Activated naive CD4-positive, alpha-beta T cell (primary cell): ENCODE results near the gene SSR4.

Source experiments
- DNase-seq, 4 experiments: peaks; one replicate each; lab custom pipeline; 2025; lab: John Stamatoyannopoulos, UW

SSR4 gene

DNA sequence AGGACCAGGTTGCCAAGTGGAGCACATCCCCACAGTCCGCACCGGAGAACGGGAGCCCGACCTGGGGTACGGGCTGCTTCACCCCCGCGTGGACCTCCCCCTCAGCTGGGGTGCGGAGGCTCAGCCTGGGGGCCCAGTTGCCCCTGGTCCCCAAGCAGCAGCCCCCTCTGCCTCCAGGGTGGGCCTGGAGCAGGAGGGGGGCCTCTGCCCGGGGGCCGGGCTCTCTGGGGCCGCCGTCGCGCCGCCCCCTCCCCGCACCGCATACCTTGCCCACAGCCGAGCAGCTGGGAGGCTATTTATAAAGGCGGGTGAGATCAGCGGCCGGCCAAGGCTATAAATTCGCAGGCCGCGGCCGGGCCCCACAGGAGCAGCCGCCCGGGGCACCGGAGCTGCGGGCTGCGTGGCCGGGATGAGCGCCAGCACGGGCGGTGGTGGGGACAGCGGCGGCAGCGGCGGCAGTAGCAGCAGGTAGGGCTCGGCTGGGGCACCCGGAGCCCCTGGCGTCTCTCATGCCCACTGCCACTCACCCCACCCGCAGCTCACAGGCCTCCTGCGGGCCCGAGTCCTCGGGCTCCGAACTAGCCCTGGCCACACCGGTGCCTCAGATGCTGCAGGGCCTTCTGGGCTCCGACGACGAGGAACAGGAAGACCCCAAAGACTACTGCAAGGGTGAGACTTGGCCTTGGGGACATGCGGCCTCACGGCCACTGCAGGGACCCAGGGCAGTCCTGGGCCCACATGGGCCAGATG is 13.6 kb upstream of the SSR4 start, which contains the start of gene SRPK3:
SRPK3 (plus strand) TSS at position 364 of the 750 bp plus-strand sequence; CDS start at position 410, 46 bp downstream.
- no peak for DNase-seq

DNA sequence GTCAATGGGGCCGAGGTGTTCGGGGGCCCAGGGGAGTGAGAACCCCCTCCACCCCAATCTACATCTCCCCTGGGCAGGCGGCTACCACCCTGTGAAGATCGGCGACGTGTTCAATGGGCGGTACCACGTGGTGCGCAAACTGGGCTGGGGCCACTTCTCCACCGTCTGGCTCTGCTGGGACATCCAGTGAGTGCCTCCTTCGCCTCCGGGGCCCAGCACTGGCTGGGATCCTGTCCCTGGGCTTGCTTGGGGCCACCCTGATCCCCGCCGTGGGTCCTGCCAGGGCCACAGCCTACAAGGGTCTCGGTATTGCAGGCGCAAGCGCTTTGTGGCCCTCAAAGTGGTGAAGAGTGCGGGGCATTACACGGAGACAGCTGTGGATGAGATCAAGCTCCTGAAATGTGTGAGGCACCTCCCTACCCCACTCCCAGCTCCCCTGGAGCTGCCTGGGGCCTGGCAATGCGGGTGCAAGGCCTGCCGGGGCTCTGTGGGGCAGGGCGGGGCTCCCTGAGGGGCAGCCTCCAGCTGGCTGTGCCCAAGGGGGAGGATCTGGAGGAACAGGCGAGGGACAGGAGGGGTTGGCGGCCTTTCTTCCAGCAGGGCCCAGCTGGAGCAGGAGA is 12.9 kb upstream of the SSR4 start:
- no peak for DNase-seq

DNA sequence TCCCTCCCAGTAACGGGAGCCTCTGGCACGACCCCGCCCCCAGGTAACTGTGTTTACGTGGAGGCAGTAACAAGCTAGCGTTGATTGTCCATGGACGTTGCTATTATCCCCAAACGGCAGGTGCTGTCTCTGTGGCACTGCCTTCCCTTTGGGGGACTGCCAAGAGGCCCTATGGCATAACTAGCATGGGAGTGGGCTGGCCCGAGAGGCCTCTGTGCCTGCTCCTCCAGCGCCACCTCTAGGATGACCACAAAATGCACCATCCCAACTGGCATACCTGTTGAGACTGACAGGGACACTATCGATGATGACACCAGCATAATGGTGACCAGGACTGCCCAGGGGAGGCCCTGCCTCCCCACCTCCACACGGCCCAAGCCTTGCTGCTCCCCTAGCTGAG is 12.2 kb upstream of the SSR4 start:
- DNase-seq = no peak

DNA sequence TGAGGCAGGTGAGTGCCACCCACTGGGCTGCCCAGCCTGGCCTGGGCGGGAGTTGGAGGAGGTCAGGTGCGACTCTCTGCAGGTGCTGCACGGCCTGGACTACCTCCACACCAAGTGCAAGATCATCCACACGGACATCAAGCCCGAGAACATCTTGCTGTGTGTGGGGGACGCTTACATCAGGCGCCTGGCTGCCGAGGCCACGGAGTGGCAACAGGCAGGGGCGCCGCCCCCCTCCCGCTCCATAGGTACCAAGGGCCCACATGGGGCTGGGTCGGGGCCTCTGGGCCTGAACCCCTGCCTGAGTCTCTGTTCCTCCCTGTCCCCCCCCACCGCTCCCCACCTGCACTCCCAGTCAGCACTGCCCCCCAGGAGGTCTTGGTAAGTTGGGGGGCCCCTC is 11.6 kb upstream of the SSR4 start:
- DNase-seq = no peak

DNA sequence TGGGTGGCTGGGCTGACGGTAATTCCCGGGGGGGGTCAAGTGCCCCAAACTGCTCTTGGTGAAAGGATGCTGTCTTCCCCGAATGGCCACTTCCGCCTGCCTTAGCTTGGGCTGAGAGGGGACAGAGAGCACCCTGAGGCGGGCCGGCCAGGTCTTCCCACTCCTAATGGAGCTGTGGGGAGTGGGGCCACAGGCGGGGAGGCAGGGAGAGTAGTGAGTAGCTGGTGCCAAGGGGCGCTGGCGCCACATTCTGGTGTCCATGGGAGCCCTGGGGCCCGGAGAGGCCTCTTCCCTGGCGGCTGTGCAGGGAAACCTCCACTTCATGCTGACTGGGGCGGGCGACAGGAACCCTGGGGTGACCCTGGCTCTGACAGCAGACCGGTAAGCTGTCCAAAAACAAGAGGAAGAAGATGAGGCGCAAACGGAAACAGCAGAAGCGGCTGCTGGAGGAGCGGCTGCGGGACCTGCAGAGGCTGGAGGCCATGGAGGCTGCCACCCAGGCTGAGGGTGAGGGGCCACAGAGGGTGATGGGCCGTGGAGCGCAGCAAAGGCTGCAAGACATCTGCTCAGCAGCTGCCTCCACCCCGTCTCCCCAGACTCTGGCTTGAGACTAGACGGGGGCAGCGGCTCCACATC is 11.0 kb upstream of the SSR4 start:
- no peak for DNase-seq

DNA sequence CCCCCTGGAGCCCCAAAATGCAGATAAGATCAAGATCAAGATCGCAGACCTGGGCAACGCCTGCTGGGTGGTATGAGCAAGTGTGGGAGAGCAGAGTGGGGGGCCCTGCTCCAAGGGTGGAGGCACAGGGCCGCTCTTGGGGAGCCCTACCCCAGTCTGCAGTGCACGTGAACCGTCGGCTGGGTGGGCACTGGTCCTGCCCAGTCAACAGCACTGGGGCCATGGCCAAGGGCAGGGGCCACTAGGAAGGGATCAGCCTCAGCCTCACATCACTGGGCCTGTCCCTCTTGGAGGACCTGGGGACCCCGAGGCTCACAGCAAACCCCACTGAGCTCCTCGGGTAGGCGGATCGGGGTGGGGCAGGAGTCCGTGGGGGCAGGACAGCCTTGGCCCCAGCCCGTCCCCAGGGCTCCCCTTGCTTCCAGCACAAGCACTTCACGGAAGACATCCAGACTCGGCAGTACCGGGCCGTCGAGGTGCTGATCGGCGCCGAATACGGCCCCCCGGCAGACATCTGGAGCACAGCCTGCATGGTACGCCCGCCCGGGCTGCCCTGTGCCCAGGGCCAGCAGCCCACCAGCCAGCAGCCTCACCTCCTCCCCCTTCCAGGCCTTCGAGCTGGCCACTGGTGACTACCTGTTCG is 10.0 kb upstream of the SSR4 start:
- DNase-seq = no peak

DNA sequence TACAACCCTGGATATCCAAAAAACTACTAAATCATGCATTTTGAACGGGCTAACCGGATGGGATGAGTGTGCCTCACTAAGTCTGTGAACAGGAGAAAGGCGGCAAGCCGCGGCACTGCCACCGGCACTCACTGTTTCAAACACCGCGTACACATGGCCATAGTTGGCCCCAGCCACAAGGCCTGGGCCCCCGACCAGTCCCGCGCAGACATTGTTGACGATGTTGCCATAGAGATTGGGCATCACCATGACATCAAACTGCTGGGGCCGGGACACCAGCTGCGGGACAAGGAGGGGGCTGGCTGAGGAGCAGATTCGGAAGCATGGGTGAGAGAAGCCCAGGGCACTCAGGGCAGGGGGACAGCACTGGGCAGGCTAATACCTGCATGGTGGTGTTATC is 7.8 kb upstream of the SSR4 start:
- DNase-seq = no peak

DNA sequence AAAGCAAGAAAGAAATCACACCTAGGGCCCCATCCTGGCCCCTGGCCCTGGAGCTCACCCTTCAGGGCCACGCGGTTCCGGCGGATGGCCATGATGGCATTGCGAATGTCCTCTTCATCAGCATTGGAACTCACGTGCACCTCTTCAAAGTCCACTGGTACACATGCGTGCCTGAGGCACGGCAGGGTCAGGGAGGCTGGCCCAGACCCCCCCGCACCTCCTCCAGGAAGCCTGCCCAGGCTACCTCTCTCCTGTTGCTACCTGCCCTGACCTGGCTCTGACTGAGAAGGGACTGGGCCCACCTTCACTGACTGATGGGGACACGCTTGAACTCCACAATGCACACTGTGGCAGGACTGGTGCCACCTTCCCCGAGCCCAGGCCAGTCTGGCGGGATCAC is 4.8 kb upstream of the SSR4 start:
- no peak for DNase-seq

DNA sequence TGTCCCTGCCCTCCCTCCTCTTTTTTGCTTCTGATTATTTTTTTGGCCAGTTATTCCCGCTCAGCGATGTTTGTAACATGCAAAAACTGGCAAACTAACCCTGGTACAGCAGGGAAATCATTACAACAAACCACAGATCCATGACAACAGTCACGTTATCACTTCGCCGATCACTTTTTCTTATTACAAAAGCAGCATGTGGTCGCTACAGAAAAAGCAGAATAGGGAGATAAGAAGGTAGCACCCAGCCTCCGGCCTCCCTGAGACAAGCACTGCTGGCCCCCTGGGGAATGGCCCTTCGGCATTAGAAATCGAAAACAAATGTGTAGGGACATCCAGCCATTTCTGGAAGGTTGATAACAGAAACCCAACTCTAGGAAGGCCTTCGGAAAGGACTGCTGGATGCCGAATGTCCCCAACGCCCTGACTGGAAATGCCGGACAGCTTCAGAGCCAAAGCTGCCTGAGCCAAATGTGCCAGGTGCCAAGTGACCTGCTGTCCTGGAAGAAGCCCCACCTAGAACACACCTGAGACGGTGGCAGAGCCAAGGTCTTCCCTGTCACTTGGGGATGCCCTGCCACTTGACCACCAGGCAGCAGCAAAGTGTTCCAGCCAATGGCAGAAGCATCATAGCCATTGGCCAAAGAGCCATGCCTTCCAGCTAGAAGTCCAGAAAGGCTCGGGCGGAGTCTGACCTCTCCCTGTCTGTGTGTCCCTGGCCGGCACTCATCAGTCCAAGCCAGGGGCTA is 3.2 kb upstream of the SSR4 start:
- no peak for DNase-seq

DNA sequence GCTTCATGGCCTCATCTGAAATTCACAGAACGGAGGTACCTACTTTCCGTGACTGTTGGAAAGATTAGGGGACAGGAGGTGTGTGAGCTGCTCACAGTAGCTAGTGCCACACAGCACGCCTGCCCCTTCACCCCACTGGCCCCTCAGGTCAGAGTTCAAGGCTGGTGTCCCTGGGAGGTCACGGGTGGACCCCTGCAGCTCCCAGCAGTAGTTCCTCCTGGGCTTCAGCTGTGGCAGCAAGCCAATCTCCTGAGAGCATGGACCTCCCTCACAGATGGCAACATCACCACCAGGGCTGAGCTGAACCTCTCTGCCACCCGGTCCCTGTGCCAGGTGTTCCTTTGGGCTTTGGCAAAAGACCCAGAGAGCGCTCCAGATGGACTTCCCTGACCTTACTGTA is 2.1 kb upstream of the SSR4 start:
- DNase-seq = no peak

DNA sequence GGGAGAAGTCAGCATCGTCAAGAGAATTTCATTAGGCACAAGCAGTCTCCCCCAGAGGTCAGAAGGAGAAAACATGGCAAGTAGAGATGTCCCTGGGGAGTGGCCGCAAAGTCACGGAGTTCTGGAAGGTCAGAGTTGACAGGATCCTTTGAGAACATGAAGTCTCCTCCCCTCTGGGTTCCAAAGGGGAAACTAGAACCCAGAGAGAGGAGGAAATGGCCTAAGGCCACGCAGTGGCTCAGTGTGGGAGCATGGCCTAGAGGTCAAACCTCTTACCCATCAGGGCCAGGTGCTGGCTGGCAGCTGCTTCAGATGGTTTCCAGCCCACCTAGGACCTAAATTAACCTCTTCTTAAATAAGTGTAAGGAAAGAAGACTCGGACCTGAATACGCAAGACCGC is 1.2 kb upstream of the SSR4 start:
- DNase-seq = no peak

DNA sequence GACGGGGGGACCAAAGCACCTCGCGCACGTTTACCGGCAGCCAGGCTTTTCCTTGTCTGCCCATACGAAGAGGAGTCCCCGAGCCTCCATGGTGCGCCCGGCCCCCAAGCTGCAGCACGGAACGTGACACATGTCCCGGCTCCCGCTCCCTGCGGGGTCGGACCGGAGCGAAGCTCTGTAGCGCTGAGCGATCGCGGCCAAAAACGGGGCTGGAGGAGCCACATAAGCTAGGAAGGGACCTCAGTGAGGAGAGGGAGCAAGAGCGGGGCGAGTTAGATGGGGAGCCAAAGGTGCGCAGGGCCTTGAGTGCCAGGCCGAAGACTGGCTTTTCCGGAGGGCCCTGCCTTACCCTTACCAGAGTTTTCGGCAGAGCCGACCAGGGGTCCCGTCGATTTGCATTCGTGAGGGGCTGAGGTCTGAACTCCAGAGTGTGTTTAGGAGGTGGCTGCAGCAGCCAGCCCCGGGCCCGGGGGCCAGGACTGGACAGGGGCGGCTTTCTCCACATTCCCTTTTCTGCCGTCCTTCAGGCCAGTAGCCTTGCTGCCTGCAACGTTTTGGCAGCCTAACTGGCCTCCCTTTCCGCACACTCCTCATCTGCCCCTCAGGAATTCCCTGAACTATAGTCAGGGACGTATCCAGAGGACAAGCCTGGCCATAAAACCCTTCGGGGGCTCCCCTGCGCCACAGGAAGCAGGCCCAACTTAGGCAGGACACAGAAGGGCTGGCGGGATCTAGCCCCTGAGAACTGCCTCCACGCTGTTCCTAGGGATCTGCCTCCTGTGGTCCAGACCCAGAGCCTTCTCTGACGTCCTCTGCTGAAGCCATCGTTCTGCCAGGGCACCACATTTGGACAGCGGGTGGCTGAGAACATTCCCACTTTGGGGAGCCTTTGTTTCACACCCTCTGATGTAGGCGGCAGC is 689 bp downstream of the SSR4 start:
- DNase-seq = no peak

DNA sequence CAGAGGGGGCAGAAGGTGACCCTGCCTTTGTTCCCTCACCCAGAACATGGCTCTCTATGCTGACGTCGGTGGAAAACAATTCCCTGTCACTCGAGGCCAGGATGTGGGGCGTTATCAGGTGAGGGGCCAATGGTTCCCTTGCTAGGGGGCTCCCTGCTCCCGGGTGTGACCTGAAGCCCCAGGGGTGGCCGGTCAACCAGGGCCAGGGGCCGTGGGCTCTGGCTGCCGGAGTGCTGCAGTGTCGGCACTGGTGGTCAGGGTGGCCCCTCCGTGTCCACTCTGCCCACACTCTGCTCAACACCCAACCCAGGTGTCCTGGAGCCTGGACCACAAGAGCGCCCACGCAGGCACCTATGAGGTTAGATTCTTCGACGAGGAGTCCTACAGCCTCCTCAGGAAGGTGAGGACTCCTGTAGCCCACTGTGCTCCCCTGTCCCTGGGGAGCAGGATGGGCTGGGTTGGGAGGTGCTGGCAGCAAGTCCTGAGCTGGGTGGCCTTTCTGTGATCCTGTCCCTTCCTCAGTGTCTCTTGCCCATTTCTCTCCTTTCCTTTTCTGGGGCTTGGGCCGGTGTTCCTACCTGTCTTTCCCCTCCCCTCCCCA is 3.0 kb downstream of the SSR4 start:
- no peak for DNase-seq

DNA sequence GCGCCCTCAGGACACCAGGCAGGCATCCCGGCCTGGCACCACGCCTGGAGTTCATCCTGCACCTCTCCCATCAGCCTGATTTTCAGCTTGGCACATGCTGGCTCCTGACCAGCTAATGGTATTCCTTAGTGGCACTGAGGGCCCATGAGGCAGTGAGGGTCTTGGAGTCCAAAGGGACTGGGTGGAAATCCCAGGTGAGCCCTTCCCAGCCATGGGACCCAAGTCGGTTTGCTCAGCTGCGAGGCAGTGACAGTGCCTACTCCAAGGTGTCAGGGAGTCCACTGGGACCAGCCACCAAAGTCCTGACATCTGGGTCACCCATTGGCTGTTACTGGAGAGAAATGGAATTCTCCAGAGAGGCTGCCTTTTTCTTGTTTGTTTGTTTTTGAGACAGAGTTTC is 4.9 kb downstream of the SSR4 start:
- no peak for DNase-seq

DNA sequence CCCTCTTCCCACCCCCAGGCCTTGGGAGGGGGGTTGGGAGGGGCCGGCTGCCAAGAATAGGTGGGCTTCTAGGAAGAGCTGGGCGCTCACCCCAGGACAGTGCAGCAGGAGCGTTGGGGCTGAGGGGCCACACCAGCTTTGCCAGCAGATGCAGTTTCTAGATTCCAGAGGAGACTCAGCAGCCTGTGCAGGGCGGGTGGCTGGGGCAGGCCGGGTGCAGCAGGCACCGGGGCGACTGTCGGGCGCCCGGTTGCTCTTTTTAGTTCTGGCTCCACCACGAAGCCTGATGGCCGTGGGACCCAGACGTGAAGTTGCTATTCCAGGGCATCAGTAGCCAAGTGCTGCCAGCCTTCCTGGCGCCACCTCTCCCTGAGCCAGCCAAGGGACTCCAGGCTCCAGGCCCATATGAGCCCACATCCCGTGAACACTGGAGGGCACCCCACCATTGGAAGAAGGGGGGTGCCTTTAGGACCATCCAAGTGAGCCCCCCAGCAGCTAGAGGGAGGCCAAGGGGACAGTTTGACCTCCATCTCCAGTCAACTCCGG is 5.8 kb downstream of the SSR4 start:
- DNase-seq = no peak

DNA sequence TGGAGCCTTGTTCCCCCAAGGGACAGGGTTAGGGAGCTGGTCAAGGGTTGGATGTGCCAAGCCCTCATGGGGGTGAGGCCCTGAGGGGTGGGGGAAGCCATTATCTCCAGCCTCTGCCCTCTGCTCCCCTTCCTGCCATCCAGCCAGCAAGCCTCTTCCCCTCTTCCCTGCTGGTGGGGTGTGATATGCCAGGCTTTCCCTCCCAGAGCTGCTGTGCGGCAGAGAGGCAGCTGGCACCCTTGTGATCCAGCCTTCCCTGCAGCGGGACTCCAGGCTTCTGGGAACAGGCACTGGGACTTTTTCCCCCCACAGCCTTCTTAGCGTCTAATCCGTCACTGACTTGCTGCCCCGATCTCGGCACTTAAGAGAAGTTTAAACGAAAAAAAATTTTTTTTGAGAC is 6.3 kb downstream of the SSR4 start:
- no peak for DNase-seq

DNA sequence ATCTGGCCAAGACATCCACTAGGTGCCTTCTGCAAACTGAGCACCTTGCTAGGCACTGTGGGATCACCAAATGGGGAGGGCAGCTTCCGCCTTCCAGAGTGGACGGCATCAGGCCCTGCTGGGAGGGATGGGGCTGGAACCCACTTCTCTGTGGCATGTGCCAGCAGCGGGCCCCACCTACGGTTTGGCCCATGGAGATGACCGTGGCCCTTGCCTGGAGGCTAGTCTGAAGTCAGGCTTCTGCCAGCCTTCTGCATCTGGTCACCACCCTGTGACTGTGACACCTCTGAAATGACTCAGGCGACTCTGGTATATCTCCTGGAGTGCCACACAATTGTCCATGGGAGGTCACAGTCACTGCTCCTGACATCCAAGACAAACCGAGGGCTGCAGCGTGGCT is 7.2 kb downstream of the SSR4 start:
- DNase-seq = no peak

DNA sequence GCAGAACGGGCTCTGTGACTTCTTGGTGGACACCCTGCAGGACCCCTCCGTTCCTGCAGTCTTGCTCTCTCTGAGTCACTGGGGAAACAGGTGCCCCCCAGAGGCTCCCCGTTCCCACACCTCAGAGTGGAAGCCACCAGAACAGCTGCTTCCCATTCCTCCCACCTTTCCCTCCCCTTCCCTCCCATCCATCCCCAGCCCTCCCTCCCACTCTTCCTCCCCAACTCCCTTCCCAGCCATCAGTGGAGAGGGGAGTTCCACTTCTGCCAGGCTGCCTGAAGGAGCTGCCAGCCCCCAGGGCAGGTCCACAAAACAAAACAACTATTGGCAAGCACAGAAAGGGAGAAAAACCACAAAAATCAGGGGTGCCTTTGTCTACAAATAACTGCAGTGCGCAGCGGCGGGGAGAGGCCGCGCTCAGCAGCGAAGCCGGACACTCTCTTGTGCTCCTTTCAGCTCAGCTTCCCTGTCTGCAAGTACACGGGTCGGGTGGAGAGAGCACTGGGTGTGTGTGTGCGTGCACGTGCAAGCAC is 8.1 kb downstream of the SSR4 start:
- DNase-seq = no peak

DNA sequence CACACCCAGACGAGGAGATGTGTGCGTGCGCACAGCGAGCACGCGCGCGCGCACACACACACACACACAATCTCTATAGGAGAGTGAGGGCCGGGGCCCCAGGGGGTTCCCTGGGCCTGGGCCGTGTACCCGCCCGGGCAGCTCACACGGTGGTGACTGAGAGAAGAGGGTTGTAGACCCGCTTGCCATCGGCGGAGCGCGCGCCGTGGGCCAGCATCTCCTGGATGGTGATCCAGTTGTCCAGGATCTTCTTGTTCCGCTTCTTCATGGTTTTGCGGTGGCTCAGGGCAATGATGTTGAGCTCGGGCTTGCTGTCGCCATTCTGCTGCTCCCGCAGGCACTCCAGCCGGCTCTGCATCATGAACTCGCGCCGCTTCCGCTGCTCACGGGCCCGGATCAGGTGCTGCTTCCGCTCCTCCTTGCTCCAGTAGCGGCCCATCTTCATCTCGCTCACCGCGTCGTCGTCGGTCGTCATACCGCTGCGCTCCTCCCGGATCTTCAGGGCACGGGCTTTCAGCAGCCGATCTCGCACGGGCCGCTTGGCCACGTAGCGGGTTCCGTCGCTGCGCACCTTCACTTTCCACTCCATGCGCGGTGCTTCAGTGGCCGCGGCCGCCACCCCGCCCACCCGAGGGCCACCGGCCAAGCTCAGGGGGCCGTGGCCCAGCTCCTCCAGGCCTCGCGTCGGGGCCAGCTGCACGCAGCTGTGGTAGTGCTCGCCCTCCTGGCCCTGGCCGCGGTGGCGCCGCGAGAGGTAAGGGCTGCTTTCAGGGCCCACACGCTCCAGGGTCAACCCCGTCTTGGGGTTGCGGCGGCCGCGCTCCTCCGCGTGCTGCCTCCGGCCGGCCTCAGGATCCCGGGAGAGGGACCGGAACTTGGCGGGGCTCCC is 9.0 kb downstream of the SSR4 start:
- DNase-seq = no peak
